CD14-positive monocyte (primary cell): Measurements from ENCODE around the gene AOPEP. TPM values are rescaled to one million over a fixed set of nuclear protein-coding genes. Genes with fewer than 3 reads are reported as not detected.

Experiments
- DNase-seq, 3 donors: peaks; one replicate each; pipeline ENCODE4 v3.0.0-alpha.2; 2011 to 2022
- H2AFZ ChIP-seq: 2 replicates; pipeline ENCODE4 v1.6.0; 2012; ENCODE audit warnings: mild to moderate bottlenecking, low read depth, low read length, inconsistent platforms; ENCODE audit not compliant: insufficient read depth, poor library complexity, severe bottlenecking
- H3K27ac ChIP-seq, 2 donors: 1 replicate in 1 of 2; 2 replicates in 1 of 2; pipeline ENCODE4 v1.5.1; 2012 to 2013; ENCODE audit warnings: low read length in 2 of 2, control low read depth in 1 of 2, inconsistent platforms in 1 of 2, low read depth in 1 of 2, mild to moderate bottlenecking in 1 of 2
- H3K27me3 ChIP-seq, 2 donors: one replicate each; pipeline versions ENCODE4 v1.6.0 to v1.6.1; 2011 to 2013; ENCODE audit warnings: low read length in 2 of 2; ENCODE audit not compliant: control insufficient read depth in 2 of 2, insufficient read depth in 2 of 2
- H3K36me3 ChIP-seq, 2 donors: replicated peaks in 1 of 2; 1 replicate in 1 of 2; 2 replicates in 1 of 2; pipeline versions ENCODE4 v1.5.1 to v1.6.1; 2012 to 2013; ENCODE audit warnings: low read length in 2 of 2, control low read depth in 1 of 2, inconsistent platforms in 1 of 2, mild to moderate bottlenecking in 1 of 2; ENCODE audit not compliant: insufficient read depth in 2 of 2, control insufficient read depth in 1 of 2
- H3K4me1 ChIP-seq, 2 donors: 1 replicate in 1 of 2; 2 replicates in 1 of 2; pipeline versions ENCODE4 v1.5.1 to v1.6.1; 2012 to 2013; ENCODE audit warnings: low read length in 2 of 2, control low read depth in 1 of 2, inconsistent platforms in 1 of 2, mild to moderate bottlenecking in 1 of 2, moderate library complexity in 1 of 2; ENCODE audit not compliant: insufficient read depth in 2 of 2, control insufficient read depth in 1 of 2
- H3K4me2 ChIP-seq: replicated peaks from 2 replicates; pipeline ENCODE3; 2012; ENCODE audit warnings: low read length, moderate library complexity, mild to moderate bottlenecking; ENCODE audit not compliant: poor library complexity, severe bottlenecking; ENCODE audit errors: extremely low read depth
- H3K4me3 ChIP-seq, 3 experiments: fragments of 200-600 bp in 1 of 3; sonication (generic) in 1 of 3; replicated peaks in 1 of 3; 1 replicate in 2 of 3; 2 replicates in 1 of 3; pipeline ENCODE4 v1.5.1; 2011 to 2013; ENCODE audit warnings: low read length in 3 of 3, mild to moderate bottlenecking in 3 of 3, control low read depth in 2 of 3, low read depth in 2 of 3, inconsistent platforms in 1 of 3, moderate library complexity in 1 of 3
- H3K79me2 ChIP-seq: 2 replicates; pipeline ENCODE4 v1.6.0; 2012; ENCODE audit warnings: mild to moderate bottlenecking, control low read depth, inconsistent platforms, low read length, moderate library complexity; ENCODE audit not compliant: insufficient read depth
- H3K9ac ChIP-seq: 2 replicates; pipeline ENCODE4 v1.6.0; 2017; ENCODE audit warnings: low read length, mild to moderate bottlenecking; ENCODE audit not compliant: insufficient read depth, poor library complexity, severe bottlenecking
- H3K9me3 ChIP-seq, 2 donors: replicated peaks in 1 of 2; 1 replicate in 1 of 2; 2 replicates in 1 of 2; pipeline versions ENCODE4 v1.5.1 to v1.6.1; 2012 to 2013; ENCODE audit warnings: low read length in 2 of 2, control low read depth in 1 of 2; ENCODE audit not compliant: control insufficient read depth in 1 of 2, insufficient read depth in 1 of 2
- H4K20me1 ChIP-seq: 2 replicates; pipeline ENCODE4 v1.6.0; 2012; ENCODE audit warnings: mild to moderate bottlenecking, low read length, control low read depth, moderate library complexity; ENCODE audit not compliant: insufficient read depth
- H3K27ac Mint-ChIP-seq, 7 donors: one replicate each; pipeline ENCODE4 v1.8.0; 2020; ENCODE audit warnings: mild to moderate bottlenecking in 7 of 7, mixed read lengths in 7 of 7, moderate library complexity in 6 of 7, inconsistent platforms in 2 of 7
- H3K27me3 Mint-ChIP-seq, 3 donors: one replicate each; pipeline ENCODE4 v1.8.0; 2021 to 2022; ENCODE audit warnings: low read depth in 3 of 3, mild to moderate bottlenecking in 3 of 3, mixed read lengths in 3 of 3, moderate library complexity in 3 of 3, inconsistent platforms in 1 of 3
- H3K36me3 Mint-ChIP-seq, 2 donors: one replicate each; pipeline ENCODE4 v1.8.0; 2020; ENCODE audit warnings: mixed read lengths in 2 of 2, inconsistent platforms in 1 of 2, mild to moderate bottlenecking in 1 of 2
- H3K4me1 Mint-ChIP-seq: one replicate; pipeline ENCODE4 v1.8.0; 2020; ENCODE audit warnings: mild to moderate bottlenecking, mixed read lengths
- H3K4me3 Mint-ChIP-seq, 2 donors: one replicate each; pipeline ENCODE4 v1.8.0; 2020; ENCODE audit warnings: mild to moderate bottlenecking in 2 of 2, mixed read lengths in 2 of 2, moderate library complexity in 1 of 2
- H3K9me3 Mint-ChIP-seq, 7 donors: one replicate each; pipeline ENCODE4 v1.8.0; 2020 to 2022; ENCODE audit warnings: mixed read lengths in 7 of 7, mild to moderate bottlenecking in 6 of 7, moderate library complexity in 6 of 7, inconsistent platforms in 2 of 7
- WGBS: methylation state at CpG from one replicate; pipeline ENCODE4 v1.1.5; 2013; ENCODE audit warnings: missing lambda C conversion rate; ENCODE audit not compliant: insufficient coverage; 5-methylcytosine and 5-hydroxymethylcytosine counted together
- intact Hi-C, 2 donors: fragments of 100-400 bp; cut with micrococcal nuclease; formaldehyde crosslinking; loops; one replicate each; pipeline versions ENCODE4 v1.15.0 to v1.15.1; 2023
- polyA plus RNA-seq, 3 donors: library from polyadenylated mRNA; depleted of rRNA in 1 of 3; unstranded in 2 of 3; stranded (reverse) in 1 of 3; fragments of 300-500 nt in 2 of 3; fragments of >200 nt in 1 of 3; fragmentation: Illumina TruSeq in 2 of 3; gene quantifications; 1 replicate in 2 of 3; 2 replicates in 1 of 3; pipeline ENCODE4 v1.2.3, GENCODE V29; 2012 to 2021
- TF ChIP-seq, protein P1 (sequence below): fragments of 200-600 bp; IDR thresholded peaks from one replicate; pipeline ENCODE4 v1.8.0; 2022; ENCODE audit warnings: antibody characterized with exemption, mild to moderate bottlenecking

AOPEP gene
- polyA plus RNA-seq, 3 donors: 3.0 to 4.1 (median 3.1) TPM

DNA sequence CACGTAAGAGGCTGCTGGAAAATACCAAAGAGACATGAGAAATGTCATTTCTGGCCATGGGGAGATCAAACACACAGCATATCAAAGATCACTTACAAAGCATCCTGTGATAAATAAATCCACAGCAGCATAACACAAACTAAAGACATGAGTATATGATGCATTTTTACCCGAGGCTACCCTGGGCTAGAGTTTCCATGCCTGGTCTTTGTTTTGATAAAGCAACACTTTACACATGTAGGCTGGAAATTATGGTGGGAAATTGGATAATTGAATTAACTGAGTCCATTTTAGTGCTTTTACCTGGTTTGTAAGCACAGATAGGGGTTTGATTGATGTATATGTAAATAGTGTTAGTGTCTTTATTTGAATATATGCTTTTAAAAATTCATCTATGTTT is 288.4 kb downstream of the AOPEP start:
- Mint-ChIP-seq H3K27me3 (peaks cover 0 to 2% (median 2%) of the 10 kb centered on the region in 3 donors), H3K9me3 (peaks cover 0 to 4% (median 0%) of the 10 kb centered on the region in 7 donors), H3K27ac (no peak overlapping the region), H3K4me3 (no peak overlapping the region), H3K4me1 (peaks cover 4% of the 10 kb centered on the region), H3K36me3 (peaks cover 3 to 5% of the 10 kb centered on the region in 2 donors)
- DNase-seq: no peak
- TF ChIP-seq, protein P1, sequence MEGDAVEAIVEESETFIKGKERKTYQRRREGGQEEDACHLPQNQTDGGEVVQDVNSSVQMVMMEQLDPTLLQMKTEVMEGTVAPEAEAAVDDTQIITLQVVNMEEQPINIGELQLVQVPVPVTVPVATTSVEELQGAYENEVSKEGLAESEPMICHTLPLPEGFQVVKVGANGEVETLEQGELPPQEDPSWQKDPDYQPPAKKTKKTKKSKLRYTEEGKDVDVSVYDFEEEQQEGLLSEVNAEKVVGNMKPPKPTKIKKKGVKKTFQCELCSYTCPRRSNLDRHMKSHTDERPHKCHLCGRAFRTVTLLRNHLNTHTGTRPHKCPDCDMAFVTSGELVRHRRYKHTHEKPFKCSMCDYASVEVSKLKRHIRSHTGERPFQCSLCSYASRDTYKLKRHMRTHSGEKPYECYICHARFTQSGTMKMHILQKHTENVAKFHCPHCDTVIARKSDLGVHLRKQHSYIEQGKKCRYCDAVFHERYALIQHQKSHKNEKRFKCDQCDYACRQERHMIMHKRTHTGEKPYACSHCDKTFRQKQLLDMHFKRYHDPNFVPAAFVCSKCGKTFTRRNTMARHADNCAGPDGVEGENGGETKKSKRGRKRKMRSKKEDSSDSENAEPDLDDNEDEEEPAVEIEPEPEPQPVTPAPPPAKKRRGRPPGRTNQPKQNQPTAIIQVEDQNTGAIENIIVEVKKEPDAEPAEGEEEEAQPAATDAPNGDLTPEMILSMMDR: no peak
- Histone ChIP-seq H3K4me1 (no peaks in the 10 kb centered on the region), H3K4me2 (no peak overlapping the region), H3K9ac (no peak overlapping the region), H3K36me3 (no peaks in the 10 kb centered on the region), H3K27ac (no peak overlapping the region), H3K9me3 (no peaks in the 10 kb centered on the region), H3K79me2 (no peaks in the 10 kb centered on the region), H4K20me1 (no peaks in the 10 kb centered on the region), H3K4me3 (no peak overlapping the region), H3K27me3 (no peaks in the 10 kb centered on the region), H2AFZ (no peak overlapping the region)
- WGBS: no CpG with 5 or more reads among the region's 2 CpGs
- intact Hi-C loops: no loop called here

- Histone ChIP-seq H3K27me3 (no peaks in the 10 kb centered on the region), H4K20me1 (no peaks in the 10 kb centered on the region), H3K4me3 (no peak overlapping the region), H3K79me2 (no peaks in the 10 kb centered on the region), H3K4me1 (no peaks in the 10 kb centered on the region), H3K9ac (no peak overlapping the region), H3K36me3 (no peaks in the 10 kb centered on the region), H3K9me3 (no peaks in the 10 kb centered on the region), H3K4me2 (no peak overlapping the region), H2AFZ (no peak overlapping the region), H3K27ac (no peak overlapping the region)
- Mint-ChIP-seq H3K36me3 (peaks cover 6 to 9% of the 10 kb centered on the region in 2 donors), H3K27ac (no peak overlapping the region), H3K27me3 (peaks cover 0 to 2% (median 2%) of the 10 kb centered on the region in 3 donors), H3K4me1 (peaks cover 4% of the 10 kb centered on the region), H3K9me3 (peaks cover 0 to 4% (median 0%) of the 10 kb centered on the region in 7 donors), H3K4me3 (no peak overlapping the region)
- TF ChIP-seq, protein P1: no peak
- intact Hi-C loops: no loop called here
- 92% methylated on average over 3 of the region's 4 CpGs for WGBS
- DNase-seq: no peak
Observed at GRCh38 chr9:95015569-95015968, 289.1 kb downstream of the AOPEP start.
